GM21723 (cell line): ENCODE results near the gene SCAMP4.
"Not testable (repeated sequence)": the region's sequence is repeated elsewhere in the genome, so short reads cannot be mapped to it uniquely, and the experiment has no call there.

Experiments used
- ATAC-seq: cut with Tn5 transposase; IDR thresholded peaks from one replicate; pipeline ENCODE4 v1.9.1; 2021; ENCODE audit warnings: mild to moderate bottlenecking, moderate library complexity; ENCODE audit not compliant: unreplicated experiment

SCAMP4 gene

GRCh38 chr19:1882786-1883692 lies 22.2 kb upstream of the SCAMP4 start:
- no peak for ATAC-seq

GRCh38 chr19:1883784-1884183 lies 21.4 kb upstream of the SCAMP4 start:
- ATAC-seq, result no peak

GRCh38 chr19:1884291-1884718 lies 20.9 kb upstream of the SCAMP4 start:
- ATAC-seq, result no peak

- peak; percentile 20 for ATAC-seq
These were observed 20.4 kb upstream of the SCAMP4 start for GRCh38 chr19:1884719-1885334.

- ATAC-seq, result peak; percentile 69
These were observed 19.6 kb upstream of the SCAMP4 start, which contains the start of gene ABHD17A for GRCh38 chr19:1885398-1886119. ABHD17A (minus strand) TSS chr19:1885496; CDS start chr19:1881566, 3,930 bp downstream.

- not testable (repeated sequence) for ATAC-seq
These were observed 18.8 kb upstream of the SCAMP4 start for GRCh38 chr19:1886360-1886759.

- no peak for ATAC-seq
These were observed 16.8 kb upstream of the SCAMP4 start for GRCh38 chr19:1888385-1888784.

- ATAC-seq, result no peak
These were observed 15.3 kb upstream of the SCAMP4 start for GRCh38 chr19:1889907-1890306.

GRCh38 chr19:1893791-1894190 lies 11.4 kb upstream of the SCAMP4 start:
- ATAC-seq, result no peak

- ATAC-seq, result no peak
These were observed 8.7 kb upstream of the SCAMP4 start for GRCh38 chr19:1896508-1896907.

GRCh38 chr19:1901940-1902404 lies 3.2 kb upstream of the SCAMP4 start:
- no peak for ATAC-seq

GRCh38 chr19:1902923-1903322 lies 2.3 kb upstream of the SCAMP4 start:
- no peak for ATAC-seq

- no peak for ATAC-seq
These were observed 414 bp upstream of the SCAMP4 start for GRCh38 chr19:1904860-1905109.

GRCh38 chr19:1905863-1906375 lies 720 bp downstream of the SCAMP4 start:
- ATAC-seq, result no peak

GRCh38 chr19:1906985-1907562 lies 1.9 kb downstream of the SCAMP4 start:
- no peak for ATAC-seq

- no peak for ATAC-seq
These were observed 2.6 kb downstream of the SCAMP4 start for GRCh38 chr19:1907563-1908363.

- no peak for ATAC-seq
These were observed 3.1 kb downstream of the SCAMP4 start for GRCh38 chr19:1908364-1908678.

GRCh38 chr19:1909761-1910080 lies 4.5 kb downstream of the SCAMP4 start:
- ATAC-seq, result no peak

- no peak for ATAC-seq
These were observed 5.0 kb downstream of the SCAMP4 start for GRCh38 chr19:1910177-1910576.

GRCh38 chr19:1911098-1911497 lies 5.9 kb downstream of the SCAMP4 start:
- no peak for ATAC-seq

GRCh38 chr19:1911995-1912394 lies 6.8 kb downstream of the SCAMP4 start:
- ATAC-seq, result no peak
